A673 (cell line): ENCODE results near the gene GRID2. TPM values are rescaled to one million over a fixed set of nuclear protein-coding genes. Genes with fewer than 3 reads are reported as not detected.

Experiments
- BruUV-seq: library from RNA; stranded (reverse); fragments of 400-500 nt; replicated peaks from 2 replicates; lab custom pipeline; 2021; lab: Mats Ljungman, UMichigan
- CTCF ChIA-PET: fragments of 300-600 bp; sonication (Branson Sonifier 250); formaldehyde crosslinking; loops from one replicate; lab custom pipeline; 2022; ENCODE audit warnings: antibody characterized with exemption; lab: Charles Lee
- POLR2A ChIA-PET: fragments of 300-600 bp; sonication (Branson Sonifier 250); formaldehyde crosslinking; loops from one replicate; lab custom pipeline; 2022; ENCODE audit warnings: antibody characterized with exemption; ENCODE audit not compliant: low non-redundant PET; lab: Charles Lee
- DNase-seq: peaks from one replicate; pipeline ENCODE4 v3.0.0-alpha.2; 2015; ENCODE audit warnings: low spot score
- H3K27ac ChIP-seq: fragments of 200-600 bp; sonication (generic); 2 replicates; pipeline ENCODE4 v1.5.1; 2016; ENCODE audit warnings: mixed run types, low read depth, mild to moderate bottlenecking, mixed read lengths, antibody characterized with exemption, low read length; ENCODE audit not compliant: poor library complexity, severe bottlenecking
- H3K27me3 ChIP-seq: fragments of 200-600 bp; sonication (generic); replicated peaks from 2 replicates; pipeline ENCODE4 v1.6.1; 2017; ENCODE audit warnings: mixed run types, low read depth, mild to moderate bottlenecking, mixed read lengths, antibody characterized with exemption, low read length; ENCODE audit not compliant: insufficient read depth, poor library complexity
- H3K36me3 ChIP-seq: fragments of 200-600 bp; sonication (generic); 2 replicates; pipeline ENCODE4 v1.6.1; 2016; ENCODE audit warnings: mixed run types, mild to moderate bottlenecking, mixed read lengths, antibody characterized with exemption, low read length; ENCODE audit not compliant: insufficient read depth, poor library complexity, severe bottlenecking
- H3K4me1 ChIP-seq: fragments of 200-600 bp; sonication (generic); 2 replicates; pipeline ENCODE4 v1.6.1; 2017; ENCODE audit warnings: mixed run types, mild to moderate bottlenecking, mixed read lengths, antibody characterized with exemption, low read length; ENCODE audit not compliant: insufficient read depth, poor library complexity, severe bottlenecking
- H3K4me3 ChIP-seq: fragments of 200-600 bp; sonication (generic); 2 replicates; pipeline ENCODE4 v1.5.1; 2016; ENCODE audit warnings: low read depth, mixed run types, mild to moderate bottlenecking, mixed read lengths, low read length; ENCODE audit not compliant: poor library complexity, severe bottlenecking
- H3K9me3 ChIP-seq: fragments of 200-600 bp; sonication (generic); 2 replicates; pipeline ENCODE4 v1.6.1; 2016; ENCODE audit warnings: mixed run types, low read depth, mild to moderate bottlenecking, mixed read lengths, antibody characterized with exemption, low read length; ENCODE audit not compliant: poor library complexity, severe bottlenecking
- CTCF ChIP-seq: fragments of 300-800, 200-600 bp; sonication (generic); conservative IDR thresholded peaks from 2 replicates; pipeline ENCODE4 v1.5.1; 2017; ENCODE audit warnings: low read depth, mild to moderate bottlenecking, antibody characterized with exemption, low read length, moderate library complexity, mixed read lengths
- EZH2 ChIP-seq: fragments of 200-600 bp; sonication (generic); IDR thresholded peaks from 2 replicates; pipeline ENCODE4 v1.6.1; 2017; ENCODE audit warnings: borderline replicate concordance, low read depth, mild to moderate bottlenecking, mixed read lengths, antibody characterized with exemption, low read length; ENCODE audit not compliant: poor library complexity, severe bottlenecking
- intact Hi-C: fragments of 100-400 bp; cut with micrococcal nuclease; formaldehyde crosslinking; loops from one replicate; pipeline ENCODE4 v1.10.0; 2022; ENCODE audit not compliant: unreplicated experiment
- total RNA-seq: library from RNA; stranded (reverse); gene quantifications from 2 replicates; pipeline ENCODE4 v1.2.3, GENCODE V29; 2021

Gene GRID2
- total RNA-seq, 1 experiment from 2014 or later, result not detected

GRCh38 chr4:92658318-92658717 is 354.6 kb downstream of the GRID2 start:
- DNase-seq, result no peak
- CTCF ChIA-PET, result no interaction called here
- TF ChIP-seq CTCF (no peak), EZH2 (no peak)
- intact Hi-C loops, result no loop called here
- Histone ChIP-seq H3K27me3 (no peaks in the 10 kb centered on the region), H3K4me1 (no peaks in the 10 kb centered on the region), H3K4me3 (no peak overlapping the region), H3K36me3 (no peaks in the 10 kb centered on the region), H3K9me3 (no peaks in the 10 kb centered on the region), H3K27ac (no peak overlapping the region)
- POLR2A ChIA-PET, result no interaction called here
- BruUV-seq, result no TSS peak

GRCh38 chr4:92677805-92678204 is 374.0 kb downstream of the GRID2 start:
- Histone ChIP-seq H3K4me3 (no peak overlapping the region), H3K36me3 (no peaks in the 10 kb centered on the region), H3K27me3 (no peaks in the 10 kb centered on the region), H3K9me3 (no peaks in the 10 kb centered on the region), H3K27ac (no peak overlapping the region), H3K4me1 (no peaks in the 10 kb centered on the region)
- ChIA-PET CTCF (no interaction called here), POLR2A (no interaction called here)
- no peak for DNase-seq
- intact Hi-C loops, result no loop called here
- no TSS peak for BruUV-seq
- TF ChIP-seq EZH2, result no peak
- TF ChIP-seq CTCF, result no peak

- POLR2A ChIA-PET, result no interaction called here
- no peaks in the 10 kb centered on the region for H3K36me3 ChIP-seq
- CTCF ChIA-PET, result no interaction called here
- no peak overlapping the region for H3K4me3 ChIP-seq
- H3K4me1 ChIP-seq, result no peaks in the 10 kb centered on the region
- H3K27me3 ChIP-seq, result no peaks in the 10 kb centered on the region
- DNase-seq, result no peak
- no TSS peak for BruUV-seq
- intact Hi-C loops, result no loop called here
- no peak for TF ChIP-seq EZH2
- H3K9me3 ChIP-seq, result no peaks in the 10 kb centered on the region
- no peak overlapping the region for H3K27ac ChIP-seq
These were observed 374.5 kb downstream of the GRID2 start for GRCh38 chr4:92678292-92678691.

DNA sequence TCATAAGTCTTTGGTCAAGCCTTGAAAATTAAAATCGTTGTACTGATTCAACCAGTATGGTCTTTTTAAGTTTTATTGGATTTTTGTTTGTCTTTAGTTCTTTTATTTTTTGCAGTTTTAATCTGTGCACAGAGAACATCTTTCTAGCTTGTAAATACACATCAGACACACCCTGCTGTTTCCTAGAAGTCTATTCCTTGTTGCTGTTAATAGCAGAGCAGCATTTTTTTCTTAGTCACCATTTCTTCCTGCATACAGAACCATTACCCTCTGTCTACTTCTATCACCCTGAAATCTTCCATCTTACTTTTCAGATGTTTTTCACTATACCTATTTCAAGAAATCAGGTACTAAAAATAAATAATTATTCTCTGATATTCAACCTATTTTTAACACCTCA is 375.4 kb downstream of the GRID2 start:
- ChIA-PET CTCF (no interaction called here), POLR2A (no interaction called here)
- H3K27me3 ChIP-seq, result no peaks in the 10 kb centered on the region
- intact Hi-C loops, result no loop called here
- no peak for DNase-seq
- no peaks in the 10 kb centered on the region for H3K9me3 ChIP-seq
- TF ChIP-seq EZH2 (no peak), CTCF (no peak)
- H3K27ac ChIP-seq, result no peak overlapping the region
- H3K4me3 ChIP-seq, result no peak overlapping the region
- BruUV-seq, result no TSS peak
- no peaks in the 10 kb centered on the region for H3K4me1 ChIP-seq
- no peaks in the 10 kb centered on the region for H3K36me3 ChIP-seq
